A549 (cell line): Measurements from ENCODE around the gene ZSCAN18.

Experiments
- RAD21 ChIP-seq, 2 experiments: fragments of >200 bp in 1 of 2; sonication (Bioruptor Twin) in 1 of 2; formaldehyde crosslinking in 1 of 2; IDR thresholded peaks in 1 of 2; conservative IDR thresholded peaks in 1 of 2; 2 replicates in 1 of 2; 3 replicates in 1 of 2; pipeline ENCODE4 v1.6.1; 2012 to 2018; ENCODE audit warnings: inconsistent platforms in 1 of 2
- REST ChIP-seq: fragments of 200-600 bp; sonication (generic); IDR thresholded peaks from 2 replicates; pipeline ENCODE4 v1.6.1; 2016; ENCODE audit warnings: antibody characterized with exemption, mild to moderate bottlenecking, moderate library complexity

- no peak for TF ChIP-seq REST
- no peak for TF ChIP-seq RAD21 (conservative IDR thresholded peaks at IDR 0.05 in 1 of 2, IDR thresholded peaks at IDR 0.05 in 1 of 2)
Measured at GRCh38 chr19:58038688-58039204, 59.3 kb downstream of the ZSCAN18 start.
